Measurements from ENCODE around the gene SNAPC2. TPM values are rescaled to one million over a fixed set of nuclear protein-coding genes. Genes with fewer than 3 reads are reported as not detected.

SNAPC2 gene
- total RNA-seq, 1 donor from 2014 or later, result 13.4 TPM

- H3K27me3 ChIP-seq (ENCODE audit: control insufficient read depth, insufficient read depth, low read length), result no peaks in the 10 kb centered on the region
- H3K36me3 ChIP-seq (ENCODE audit: control insufficient read depth, insufficient read depth, low read length), result peaks cover 10% of the 10 kb centered on the region
- TF ChIP-seq CTCF (IDR thresholded peaks at IDR 0.05; ENCODE audit: insufficient read depth, low read length, severe bottlenecking), result no peak
- H3K4me3 ChIP-seq (ENCODE audit: low read depth, low read length), result no peak overlapping the region
- FAIRE-seq (no peak), DNase-seq (ENCODE audit: low read depth) (no peak)
Measured at GRCh38 chr19:7924651-7925170, 4.6 kb downstream of the SNAPC2 start.

- Histone ChIP-seq H3K36me3 (ENCODE audit: control insufficient read depth, insufficient read depth, low read length) (peaks cover 10% of the 10 kb centered on the region), H3K27me3 (ENCODE audit: control insufficient read depth, insufficient read depth, low read length) (no peaks in the 10 kb centered on the region), H3K4me3 (ENCODE audit: low read depth, low read length) (peak overlapping the region; percentile 33)
- FAIRE-seq, result no peak
- peak; percentile 35 for DNase-seq (ENCODE audit: low read depth)
- TF ChIP-seq CTCF (IDR thresholded peaks at IDR 0.05; ENCODE audit: insufficient read depth, low read length, severe bottlenecking), result peak; percentile 87
Measured at GRCh38 chr19:7925171-7925851, 5.2 kb downstream of the SNAPC2 start.

GRCh38 chr19:7926021-7926726 is 6.0 kb downstream of the SNAPC2 start, which contains the start of gene CTXN1:
TSS of gene CTXN1 (minus strand) at chr19:7926135. CDS start at chr19:7925538, 597 bp downstream.
- Histone ChIP-seq H3K4me3 (ENCODE audit: low read depth, low read length) (peak within 1 kb of the TSS; percentile 33), H3K36me3 (ENCODE audit: control insufficient read depth, insufficient read depth, low read length) (peaks cover 13% of the 10 kb centered on the region), H3K27me3 (ENCODE audit: control insufficient read depth, insufficient read depth, low read length) (no peaks in the 10 kb centered on the region)
- no peak for TF ChIP-seq CTCF (IDR thresholded peaks at IDR 0.05; ENCODE audit: insufficient read depth, low read length, severe bottlenecking)
- FAIRE-seq (no peak), DNase-seq (ENCODE audit: low read depth) (no peak)

GRCh38 chr19:7926727-7927604 is 6.8 kb downstream of the SNAPC2 start:
- Histone ChIP-seq H3K27me3 (ENCODE audit: control insufficient read depth, insufficient read depth, low read length) (no peaks in the 10 kb centered on the region), H3K4me3 (ENCODE audit: low read depth, low read length) (no peak overlapping the region), H3K36me3 (ENCODE audit: control insufficient read depth, insufficient read depth, low read length) (peaks cover 12% of the 10 kb centered on the region)
- DNase-seq (ENCODE audit: low read depth) (no peak), FAIRE-seq (no peak)
- no peak for TF ChIP-seq CTCF (IDR thresholded peaks at IDR 0.05; ENCODE audit: insufficient read depth, low read length, severe bottlenecking)

GRCh38 chr19:7927605-7928333 is 7.6 kb downstream of the SNAPC2 start:
- H3K4me3 ChIP-seq (ENCODE audit: low read depth, low read length), result no peak overlapping the region
- DNase-seq (ENCODE audit: low read depth) (no peak), FAIRE-seq (no peak)
- no peak for TF ChIP-seq CTCF (IDR thresholded peaks at IDR 0.05; ENCODE audit: insufficient read depth, low read length, severe bottlenecking)
- peaks cover 12% of the 10 kb centered on the region for H3K36me3 ChIP-seq (ENCODE audit: control insufficient read depth, insufficient read depth, low read length)
- no peaks in the 10 kb centered on the region for H3K27me3 ChIP-seq (ENCODE audit: control insufficient read depth, insufficient read depth, low read length)

Measured in bronchial epithelial cell (primary cell).